G401.6 (cell line): ENCODE data around the gene SARM1.

Experiments used
- FAIRE-seq: peaks from 2 replicates; lab custom pipeline; 2012; peaks lifted over from hg19 to GRCh38; lab: Jason Lieb, UNC

SARM1 gene

GRCh38 chr17:28396635-28397239 is 25.2 kb downstream of the SARM1 start:
- no peak for FAIRE-seq

GRCh38 chr17:28397275-28397674 is 25.8 kb downstream of the SARM1 start:
- FAIRE-seq: no peak

GRCh38 chr17:28397687-28398279 is 26.3 kb downstream of the SARM1 start:
- FAIRE-seq: no peak

- no peak for FAIRE-seq
Observed at GRCh38 chr17:28398280-28398981, 26.9 kb downstream of the SARM1 start.

- FAIRE-seq: no peak
Observed at GRCh38 chr17:28399808-28400207, 28.3 kb downstream of the SARM1 start.

- FAIRE-seq: no peak
Observed at GRCh38 chr17:28402224-28402630, 30.7 kb downstream of the SARM1 start.

GRCh38 chr17:28402844-28403243 is 31.4 kb downstream of the SARM1 start:
- no peak for FAIRE-seq

- FAIRE-seq: no peak
Observed at GRCh38 chr17:28404007-28404406, 32.5 kb downstream of the SARM1 start.

GRCh38 chr17:28404461-28404811 is 32.9 kb downstream of the SARM1 start:
- FAIRE-seq: no peak

GRCh38 chr17:28404812-28405570 is 33.5 kb downstream of the SARM1 start:
- FAIRE-seq: no peak

- peak; percentile 73 for FAIRE-seq
Observed at GRCh38 chr17:28405632-28406472, 34.4 kb downstream of the SARM1 start, which contains the start of gene SLC46A1. Gene SLC46A1 (minus strand): TSS chr17:28406212. CDS start chr17:28406114, 98 bp downstream.

GRCh38 chr17:28406473-28406814 is 35.0 kb downstream of the SARM1 start:
- FAIRE-seq: no peak

- peak; percentile 95 for FAIRE-seq
Observed at GRCh38 chr17:28407130-28407973, 35.9 kb downstream of the SARM1 start.

GRCh38 chr17:28407974-28408306 is 36.4 kb downstream of the SARM1 start:
- no peak for FAIRE-seq

- FAIRE-seq: no peak
Observed at GRCh38 chr17:28412099-28412498, 40.6 kb downstream of the SARM1 start.

GRCh38 chr17:28413804-28414203 is 42.3 kb downstream of the SARM1 start:
- FAIRE-seq: no peak

GRCh38 chr17:28415886-28416285 is 44.4 kb downstream of the SARM1 start:
- no peak for FAIRE-seq

- peak; percentile 88 for FAIRE-seq
Observed at GRCh38 chr17:28416703-28417311, 45.3 kb downstream of the SARM1 start.

- FAIRE-seq: no peak
Observed at GRCh38 chr17:28421787-28422305, 50.4 kb downstream of the SARM1 start.

- FAIRE-seq: no peak
Observed at GRCh38 chr17:28425206-28425605, 53.7 kb downstream of the SARM1 start.

- FAIRE-seq: no peak
Observed at GRCh38 chr17:28426081-28426519, 54.6 kb downstream of the SARM1 start.
